Tibial artery (tissue), 4 donors: Measurements from ENCODE around the gene SLC9A3.
A peak's percentile ranks its signal among the peaks of the same experiment; 100 is the strongest.

ENCODE experiments used
- DNase-seq, 2 donors: peaks; one replicate each; pipeline ENCODE4 v3.0.0-alpha.2; 2019
- H3K27ac ChIP-seq, 2 donors: fragments of 200-600 bp; sonication (generic) in 1 of 2; 1 replicate in 1 of 2; 2 replicates in 1 of 2; pipeline ENCODE4 v1.5.1; 2018 to 2019; ENCODE audit warnings: mild to moderate bottlenecking in 1 of 2
- H3K27me3 ChIP-seq, 2 donors: fragments of 200-600 bp; sonication (generic) in 1 of 2; one replicate each; pipeline versions ENCODE4 v1.5.1 to v1.6.0; 2016 to 2019
- H3K36me3 ChIP-seq, 3 donors: fragments of 200-600 bp; sonication (generic) in 2 of 3; one replicate each; pipeline ENCODE4 v1.5.1; 2016 to 2019; ENCODE audit warnings: mild to moderate bottlenecking in 2 of 3
- H3K4me1 ChIP-seq, 4 donors: fragments of 200-600 bp; sonication (generic) in 2 of 4; 1 replicate in 3 of 4; 2 replicates in 1 of 4; pipeline ENCODE4 v1.5.1; 2016 to 2019
- H3K4me3 ChIP-seq, 2 donors: fragments of 200-600 bp; sonication (generic) in 1 of 2; 1 replicate in 1 of 2; 2 replicates in 1 of 2; pipeline ENCODE4 v1.5.1; 2018 to 2019; ENCODE audit warnings: mild to moderate bottlenecking in 2 of 2
- H3K9me3 ChIP-seq, 3 donors: fragments of 200-600 bp; sonication (generic) in 1 of 3; one replicate each; pipeline ENCODE4 v1.5.1; 2016 to 2019
- CTCF ChIP-seq, 2 experiments: fragments of 200-600 bp in 1 of 2; fragments of 450-650 bp in 1 of 2; IDR thresholded peaks; one replicate each; pipeline ENCODE4 v1.5.1; 2017 to 2019; ENCODE audit warnings: antibody characterized with exemption in 2 of 2, mild to moderate bottlenecking in 1 of 2, moderate library complexity in 1 of 2
- intact Hi-C: fragments of 100-400 bp; cut with DNase I; formaldehyde crosslinking; loops from one replicate; pipeline ENCODE4 v1.15.0; 2023; ENCODE audit warnings: low total_unique reads

The SLC9A3 gene

DNA sequence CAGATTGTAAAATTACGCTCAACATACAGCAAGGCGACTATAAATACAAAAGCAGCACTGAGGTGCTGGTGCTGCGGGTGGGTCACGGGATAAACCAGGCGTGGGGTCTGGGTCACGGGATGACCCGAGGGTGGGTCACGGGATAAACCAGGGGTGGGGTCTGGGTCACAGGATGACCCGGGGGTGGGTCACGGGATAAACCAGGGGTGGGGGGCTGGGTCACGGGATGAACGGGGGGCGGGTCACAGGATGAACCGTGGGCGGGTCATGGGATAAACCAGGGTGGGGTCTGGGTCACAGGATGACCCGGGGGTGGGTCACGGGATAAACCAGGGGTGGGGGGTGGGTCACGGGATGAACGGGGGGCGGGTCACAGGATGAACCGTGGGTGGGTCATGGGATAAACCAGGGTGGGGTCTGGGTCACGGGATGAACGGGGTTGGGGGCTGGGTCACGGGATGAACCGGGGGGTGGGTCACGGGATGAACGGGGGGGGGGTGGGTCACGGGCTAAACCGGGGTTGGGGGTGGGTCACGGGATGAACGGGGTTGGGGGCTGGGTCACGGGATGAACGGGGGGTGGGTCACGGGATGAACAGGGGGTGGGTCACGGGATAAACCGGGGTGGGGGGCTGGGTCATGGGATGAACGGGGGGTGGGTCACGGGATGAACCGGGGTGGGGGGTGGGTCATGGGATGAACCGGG is 30.2 kb upstream of the SLC9A3 start:
- peak in 1 of 2 donors; percentile 3 for DNase-seq
- Histone ChIP-seq H3K36me3 (no peaks in the 10 kb centered on the region), H3K4me3 (no peak overlapping the region), H3K27me3 (peaks cover 0 to 21% of the 10 kb centered on the region in 2 donors), H3K9me3 (no peaks in the 10 kb centered on the region), H3K4me1 (no peaks in the 10 kb centered on the region), H3K27ac (no peak overlapping the region)
- TF ChIP-seq CTCF (IDR thresholded peaks at IDR 0.05), result no peak
- intact Hi-C loops, result no loop called here

GRCh38 chr5:553874-554273 is 29.6 kb upstream of the SLC9A3 start:
- no peak overlapping the region for H3K4me3 ChIP-seq
- H3K9me3 ChIP-seq, result no peaks in the 10 kb centered on the region
- no peak for TF ChIP-seq CTCF (IDR thresholded peaks at IDR 0.05)
- no peaks in the 10 kb centered on the region for H3K4me1 ChIP-seq
- peaks cover 0 to 18% of the 10 kb centered on the region in 2 donors for H3K27me3 ChIP-seq
- DNase-seq, result peak in 1 of 2 donors; percentile 5
- H3K27ac ChIP-seq, result no peak overlapping the region
- intact Hi-C loops, result no loop called here
- no peaks in the 10 kb centered on the region for H3K36me3 ChIP-seq

GRCh38 chr5:551406-551805 is 27.2 kb upstream of the SLC9A3 start:
- no peak for TF ChIP-seq CTCF (IDR thresholded peaks at IDR 0.05)
- H3K4me3 ChIP-seq, result no peak overlapping the region
- DNase-seq, result peak in 1 of 2 donors; percentile 11
- no peaks in the 10 kb centered on the region for H3K36me3 ChIP-seq
- H3K9me3 ChIP-seq, result no peaks in the 10 kb centered on the region
- intact Hi-C loops, result no loop called here
- no peaks in the 10 kb centered on the region for H3K4me1 ChIP-seq
- peaks cover 0 to 26% of the 10 kb centered on the region in 2 donors for H3K27me3 ChIP-seq
- H3K27ac ChIP-seq, result no peak overlapping the region

DNA sequence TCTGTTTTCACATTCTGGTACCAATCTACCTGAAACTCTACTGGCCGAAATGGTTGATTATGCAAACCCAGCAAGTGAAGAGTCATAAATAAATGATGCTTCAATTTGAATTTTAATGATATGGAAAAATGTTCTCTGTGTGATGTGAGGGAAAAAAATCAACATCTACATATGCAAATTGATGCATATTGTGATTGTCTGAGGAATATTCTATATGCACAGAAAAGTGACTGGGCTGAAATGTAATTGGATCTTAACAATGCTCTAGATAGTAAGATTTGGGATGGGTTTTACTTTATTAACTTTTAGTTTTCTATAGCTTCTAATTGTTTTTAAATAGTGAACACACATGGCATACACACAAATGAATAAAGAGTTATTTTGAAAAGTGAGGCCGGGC is 25.0 kb upstream of the SLC9A3 start:
- DNase-seq, result no peak
- peaks cover 0 to 21% of the 10 kb centered on the region in 2 donors for H3K27me3 ChIP-seq
- no peaks in the 10 kb centered on the region for H3K9me3 ChIP-seq
- H3K4me3 ChIP-seq, result no peak overlapping the region
- intact Hi-C loops, result no loop called here
- H3K36me3 ChIP-seq, result no peaks in the 10 kb centered on the region
- no peak for TF ChIP-seq CTCF (IDR thresholded peaks at IDR 0.05)
- H3K27ac ChIP-seq, result no peak overlapping the region
- H3K4me1 ChIP-seq, result no peaks in the 10 kb centered on the region

- Histone ChIP-seq H3K36me3 (no peaks in the 10 kb centered on the region), H3K27ac (no peak overlapping the region), H3K4me1 (no peaks in the 10 kb centered on the region), H3K27me3 (peaks cover 0 to 21% of the 10 kb centered on the region in 2 donors), H3K4me3 (no peak overlapping the region), H3K9me3 (no peaks in the 10 kb centered on the region)
- TF ChIP-seq CTCF (IDR thresholded peaks at IDR 0.05), result no peak
- DNase-seq, result no peak
- intact Hi-C loops, result no loop called here
Measured at GRCh38 chr5:548256-548655, 24.0 kb upstream of the SLC9A3 start.
